SK-N-SH treated with all-trans-retinoic acid at 6 μM for 48 hours (cell line): ENCODE results near the gene MYLK.
"Not testable (repeated sequence)": the region's sequence is repeated elsewhere in the genome, so short reads cannot be mapped to it uniquely, and the experiment has no call there.

Source experiments
- ATAC-seq: fragments of 200-7000 bp; cut with Tn5 transposase; 3 replicates; pipeline ENCODE4 v1.9.1; 2020; ENCODE audit warnings: mild to moderate bottlenecking, moderate library complexity
- ARNTL ChIP-seq: fragments of 450-650 bp; formaldehyde crosslinking; IDR thresholded peaks from 2 replicates; pipeline ENCODE4 v1.5.0; 2020; ENCODE audit warnings: low read depth, mild to moderate bottlenecking, moderate library complexity, borderline replicate concordance
- BACH2 ChIP-seq: fragments of 250-450 bp; sonication (Bioruptor Pico); IDR thresholded peaks from 2 replicates; pipeline ENCODE4 v1.9.0; 2021; ENCODE audit warnings: mild to moderate bottlenecking, borderline replicate concordance
- CSDC2 ChIP-seq: fragments of 250-450 bp; sonication (Bioruptor Pico); IDR thresholded peaks from 2 replicates; pipeline ENCODE4 v1.5.0; 2020; ENCODE audit warnings: mild to moderate bottlenecking, moderate library complexity
- GLIS3 ChIP-seq: fragments of 250-450 bp; sonication (Bioruptor Pico); IDR thresholded peaks from 2 replicates; pipeline ENCODE4 v1.5.0; 2020; ENCODE audit warnings: mild to moderate bottlenecking, moderate library complexity
- PATZ1 ChIP-seq: fragments of 250-450 bp; sonication (Bioruptor Pico); IDR thresholded peaks from 2 replicates; pipeline ENCODE4 v1.8.0; 2020; ENCODE audit warnings: mild to moderate bottlenecking, moderate library complexity, borderline replicate concordance
- RARB ChIP-seq: fragments of 250-450 bp; sonication (Bioruptor Pico); IDR thresholded peaks from 2 replicates; pipeline ENCODE4 v1.8.0; 2021; ENCODE audit warnings: mild to moderate bottlenecking, moderate library complexity
- TCF4 ChIP-seq: fragments of 250-450 bp; sonication (Bioruptor Pico); IDR thresholded peaks from 2 replicates; pipeline ENCODE4 v1.8.0; 2021; ENCODE audit warnings: mild to moderate bottlenecking, moderate library complexity, borderline replicate concordance
- TOX ChIP-seq: fragments of 250-450 bp; sonication (Bioruptor Pico); IDR thresholded peaks from 2 replicates; pipeline ENCODE4 v1.8.0; 2021; ENCODE audit warnings: mild to moderate bottlenecking, moderate library complexity, borderline replicate concordance
- ZC3H10 ChIP-seq: fragments of 250-450 bp; sonication (Bioruptor Pico); IDR thresholded peaks from 2 replicates; pipeline ENCODE4 v1.5.1; 2021; ENCODE audit warnings: mild to moderate bottlenecking, moderate library complexity
- ZFP3 ChIP-seq: fragments of 250-450 bp; sonication (Bioruptor Pico); IDR thresholded peaks from 2 replicates; pipeline ENCODE4 v1.5.0; 2020; ENCODE audit warnings: mild to moderate bottlenecking, moderate library complexity
- ZFP30 ChIP-seq: fragments of 450-650 bp; formaldehyde crosslinking; IDR thresholded peaks from 2 replicates; pipeline ENCODE4 v1.5.0; 2022; ENCODE audit warnings: mild to moderate bottlenecking, moderate library complexity
- ZNF565 ChIP-seq: fragments of 450-650 bp; formaldehyde crosslinking; conservative IDR thresholded peaks from 2 replicates; pipeline ENCODE4 v1.5.0; 2020; ENCODE audit warnings: low read depth, mild to moderate bottlenecking, moderate library complexity
- TF ChIP-seq, protein P1 (sequence below): fragments of 250-450 bp; sonication (Bioruptor Pico); IDR thresholded peaks from 2 replicates; pipeline ENCODE4 v1.5.1; 2021; ENCODE audit warnings: mild to moderate bottlenecking, moderate library complexity
- TF ChIP-seq, protein P2 (sequence below): fragments of 250-450 bp; sonication (Bioruptor Pico); IDR thresholded peaks from 2 replicates; pipeline ENCODE4 v1.5.1; 2020; ENCODE audit warnings: low read depth, mild to moderate bottlenecking, moderate library complexity
- TF ChIP-seq, protein P3 (sequence below): fragments of 250-450 bp; sonication (Bioruptor Pico); IDR thresholded peaks from 2 replicates; pipeline ENCODE4 v1.5.0; 2020; ENCODE audit warnings: mild to moderate bottlenecking, moderate library complexity

Gene MYLK

GRCh38 chr3:123605789-123606234 is 278.3 kb downstream of the MYLK start (continued):
- TF ChIP-seq PATZ1 (CRISPR knock-in tag) (no peak), TOX (no peak), ZC3H10 (CRISPR knock-in tag) (no peak), TCF4 (CRISPR knock-in tag) (no peak), RARB (CRISPR knock-in tag) (no peak), GLIS3 (CRISPR knock-in tag) (no peak)
- TF ChIP-seq, protein P1, sequence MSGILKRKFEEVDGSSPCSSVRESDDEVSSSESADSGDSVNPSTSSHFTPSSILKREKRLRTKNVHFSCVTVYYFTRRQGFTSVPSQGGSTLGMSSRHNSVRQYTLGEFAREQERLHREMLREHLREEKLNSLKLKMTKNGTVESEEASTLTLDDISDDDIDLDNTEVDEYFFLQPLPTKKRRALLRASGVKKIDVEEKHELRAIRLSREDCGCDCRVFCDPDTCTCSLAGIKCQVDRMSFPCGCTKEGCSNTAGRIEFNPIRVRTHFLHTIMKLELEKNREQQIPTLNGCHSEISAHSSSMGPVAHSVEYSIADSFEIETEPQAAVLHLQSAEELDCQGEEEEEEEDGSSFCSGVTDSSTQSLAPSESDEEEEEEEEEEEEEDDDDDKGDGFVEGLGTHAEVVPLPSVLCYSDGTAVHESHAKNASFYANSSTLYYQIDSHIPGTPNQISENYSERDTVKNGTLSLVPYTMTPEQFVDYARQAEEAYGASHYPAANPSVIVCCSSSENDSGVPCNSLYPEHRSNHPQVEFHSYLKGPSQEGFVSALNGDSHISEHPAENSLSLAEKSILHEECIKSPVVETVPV (CRISPR knock-in tag), result no peak

DNA sequence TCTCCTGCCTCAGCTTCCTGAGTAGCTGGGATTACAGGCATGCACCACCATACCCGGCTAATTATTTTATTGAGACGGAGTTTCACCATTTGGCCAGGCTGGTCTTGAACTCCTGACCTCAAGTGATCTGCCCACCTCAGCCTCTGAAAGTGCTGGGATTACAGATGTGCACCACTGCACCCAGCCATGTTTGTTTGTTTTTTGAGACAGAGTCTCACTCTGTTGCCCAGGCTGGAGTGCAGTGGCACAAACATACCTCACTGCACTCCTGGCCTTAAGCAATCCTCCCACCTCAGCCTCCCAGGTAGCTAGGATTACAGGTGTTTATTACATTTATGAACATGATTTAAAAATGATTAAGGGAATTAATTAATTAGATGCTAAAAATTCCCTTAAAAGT is 281.0 kb downstream of the MYLK start:
- ATAC-seq, result not testable (repeated sequence)

GRCh38 chr3:123602325-123602724 is 281.8 kb downstream of the MYLK start:
- TF ChIP-seq TCF4 (CRISPR knock-in tag) (no peak), ZNF565 (no peak), ZFP30 (no peak), RARB (CRISPR knock-in tag) (no peak)
- TF ChIP-seq, protein P2, sequence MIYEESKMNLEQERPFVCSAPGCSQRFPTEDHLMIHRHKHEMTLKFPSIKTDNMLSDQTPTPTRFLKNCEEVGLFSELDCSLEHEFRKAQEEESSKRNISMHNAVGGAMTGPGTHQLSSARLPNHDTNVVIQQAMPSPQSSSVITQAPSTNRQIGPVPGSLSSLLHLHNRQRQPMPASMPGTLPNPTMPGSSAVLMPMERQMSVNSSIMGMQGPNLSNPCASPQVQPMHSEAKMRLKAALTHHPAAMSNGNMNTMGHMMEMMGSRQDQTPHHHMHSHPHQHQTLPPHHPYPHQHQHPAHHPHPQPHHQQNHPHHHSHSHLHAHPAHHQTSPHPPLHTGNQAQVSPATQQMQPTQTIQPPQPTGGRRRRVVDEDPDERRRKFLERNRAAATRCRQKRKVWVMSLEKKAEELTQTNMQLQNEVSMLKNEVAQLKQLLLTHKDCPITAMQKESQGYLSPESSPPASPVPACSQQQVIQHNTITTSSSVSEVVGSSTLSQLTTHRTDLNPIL (CRISPR knock-in tag), result no peak
- ATAC-seq, result peak; percentile 53

- ATAC-seq, result not testable (repeated sequence)
These were observed 283.3 kb downstream of the MYLK start for GRCh38 chr3:123600863-123601262.

DNA sequence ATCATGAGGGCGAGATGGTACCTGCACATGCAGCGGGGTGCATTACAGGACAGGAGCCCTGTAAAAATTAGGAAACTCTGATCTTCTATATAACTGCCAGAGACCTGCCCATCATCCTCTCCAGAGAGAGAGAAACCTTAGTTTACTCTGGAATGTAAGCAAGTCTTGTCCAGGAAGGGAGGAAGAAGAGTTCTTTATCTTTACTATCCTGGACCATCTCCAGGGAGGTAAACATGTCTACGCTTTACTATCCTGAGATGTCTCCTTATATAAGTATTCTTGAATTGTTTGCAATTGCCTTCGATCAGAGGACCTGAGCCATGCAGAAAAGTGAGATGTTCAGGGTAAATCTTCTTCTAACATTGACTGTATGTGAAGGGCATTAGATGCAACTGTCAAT is 286.6 kb downstream of the MYLK start:
- TF ChIP-seq GLIS3 (CRISPR knock-in tag), result no peak
- no peak for TF ChIP-seq ZFP30
- TF ChIP-seq, protein P2 (CRISPR knock-in tag), result no peak
- no peak for TF ChIP-seq TCF4 (CRISPR knock-in tag)
- TF ChIP-seq CSDC2 (CRISPR knock-in tag), result no peak
- TF ChIP-seq ZFP3 (CRISPR knock-in tag), result no peak
- no peak for TF ChIP-seq BACH2 (CRISPR knock-in tag)
- no peak for TF ChIP-seq ARNTL (CRISPR knock-in tag)
- no peak for TF ChIP-seq ZC3H10 (CRISPR knock-in tag)
- no peak for TF ChIP-seq TOX
- TF ChIP-seq, protein P3, sequence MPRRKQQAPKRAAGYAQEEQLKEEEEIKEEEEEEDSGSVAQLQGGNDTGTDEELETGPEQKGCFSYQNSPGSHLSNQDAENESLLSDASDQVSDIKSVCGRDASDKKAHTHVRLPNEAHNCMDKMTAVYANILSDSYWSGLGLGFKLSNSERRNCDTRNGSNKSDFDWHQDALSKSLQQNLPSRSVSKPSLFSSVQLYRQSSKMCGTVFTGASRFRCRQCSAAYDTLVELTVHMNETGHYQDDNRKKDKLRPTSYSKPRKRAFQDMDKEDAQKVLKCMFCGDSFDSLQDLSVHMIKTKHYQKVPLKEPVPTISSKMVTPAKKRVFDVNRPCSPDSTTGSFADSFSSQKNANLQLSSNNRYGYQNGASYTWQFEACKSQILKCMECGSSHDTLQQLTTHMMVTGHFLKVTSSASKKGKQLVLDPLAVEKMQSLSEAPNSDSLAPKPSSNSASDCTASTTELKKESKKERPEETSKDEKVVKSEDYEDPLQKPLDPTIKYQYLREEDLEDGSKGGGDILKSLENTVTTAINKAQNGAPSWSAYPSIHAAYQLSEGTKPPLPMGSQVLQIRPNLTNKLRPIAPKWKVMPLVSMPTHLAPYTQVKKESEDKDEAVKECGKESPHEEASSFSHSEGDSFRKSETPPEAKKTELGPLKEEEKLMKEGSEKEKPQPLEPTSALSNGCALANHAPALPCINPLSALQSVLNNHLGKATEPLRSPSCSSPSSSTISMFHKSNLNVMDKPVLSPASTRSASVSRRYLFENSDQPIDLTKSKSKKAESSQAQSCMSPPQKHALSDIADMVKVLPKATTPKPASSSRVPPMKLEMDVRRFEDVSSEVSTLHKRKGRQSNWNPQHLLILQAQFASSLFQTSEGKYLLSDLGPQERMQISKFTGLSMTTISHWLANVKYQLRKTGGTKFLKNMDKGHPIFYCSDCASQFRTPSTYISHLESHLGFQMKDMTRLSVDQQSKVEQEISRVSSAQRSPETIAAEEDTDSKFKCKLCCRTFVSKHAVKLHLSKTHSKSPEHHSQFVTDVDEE (CRISPR knock-in tag), result no peak
- TF ChIP-seq, all 23 proteins: peak for 0
- no peak for ATAC-seq
